GM19395 (cell line): ENCODE data around the gene PRKD3.
A peak's percentile ranks its signal among the peaks of the same experiment; 100 is the strongest.

Experiments used
- ATAC-seq: cut with Tn5 transposase; IDR thresholded peaks from one replicate; pipeline ENCODE4 v1.9.1; 2021; ENCODE audit warnings: mild to moderate bottlenecking, moderate library complexity; ENCODE audit not compliant: unreplicated experiment

Gene PRKD3

GRCh38 chr2:37324786-37325624 is at the start of gene PRKD3:
PRKD3 (minus strand) TSS chr2:37324833; CDS start chr2:37316524, 8,309 bp downstream.
- ATAC-seq = peak; percentile 70

- no peak for ATAC-seq
Measured at GRCh38 chr2:37372000-37372399, 47.4 kb upstream of the PRKD3 start.

- no peak for ATAC-seq
Measured at GRCh38 chr2:37370666-37371065, 46.0 kb upstream of the PRKD3 start.

- no peak for ATAC-seq
Measured at GRCh38 chr2:37367984-37368383, 43.4 kb upstream of the PRKD3 start.

DNA sequence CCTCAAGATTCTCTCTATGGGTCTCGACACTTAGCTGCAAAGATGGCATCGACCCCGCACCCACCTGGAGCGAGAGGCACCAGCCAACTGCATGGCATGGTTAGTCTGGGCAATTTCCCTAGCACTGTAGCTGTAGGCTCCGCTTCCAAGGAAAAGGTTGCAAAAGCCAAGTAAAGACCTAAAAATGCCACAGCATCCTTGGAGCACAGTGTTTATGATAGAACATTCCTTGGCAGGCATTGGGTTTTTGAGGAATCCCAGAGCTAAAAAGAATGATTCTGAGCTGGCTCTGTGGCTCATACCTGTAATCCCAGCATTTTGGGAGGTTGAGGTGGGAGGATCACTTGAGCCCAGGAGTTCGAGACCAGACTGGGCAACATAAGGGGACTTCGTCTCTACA is 42.7 kb upstream of the PRKD3 start:
- ATAC-seq = no peak

DNA sequence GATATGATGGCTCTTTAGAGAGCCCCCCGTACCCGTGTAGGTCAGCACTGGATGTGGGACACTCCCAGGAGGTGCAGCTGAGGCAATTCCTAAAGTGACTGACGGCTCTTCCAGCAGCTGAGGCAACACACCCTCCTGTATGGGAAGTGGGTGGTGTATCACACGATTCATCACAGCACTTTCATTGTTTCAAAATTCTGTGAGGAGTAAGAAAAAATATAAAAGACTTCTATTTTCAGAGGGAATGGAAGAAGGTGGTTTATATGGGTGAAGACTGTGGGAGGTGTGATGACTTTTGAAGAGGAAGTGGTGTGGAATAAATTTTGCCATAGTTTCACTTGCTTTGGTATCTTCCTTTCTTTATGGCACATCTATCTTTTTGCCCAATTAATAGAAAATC is 42.1 kb upstream of the PRKD3 start:
- ATAC-seq = no peak

DNA sequence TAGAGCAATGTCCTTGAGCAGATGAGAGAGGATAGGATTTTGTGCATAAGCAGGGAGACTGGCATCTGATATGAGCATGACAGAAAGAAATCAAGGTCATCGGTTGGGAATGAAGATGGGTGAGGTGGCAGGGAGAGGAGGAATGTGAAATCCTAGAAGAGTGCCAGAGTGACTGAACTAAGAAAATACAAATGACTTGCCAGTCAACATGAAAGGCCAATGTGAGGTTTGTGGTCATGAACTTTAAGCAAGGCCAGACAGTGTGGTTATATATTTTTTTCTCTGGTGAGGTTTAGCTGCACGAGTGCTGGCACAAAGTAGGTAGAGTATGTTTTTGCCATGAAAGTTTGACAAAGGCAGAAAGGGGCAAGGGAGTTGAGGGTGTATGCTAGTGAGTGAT is 41.0 kb upstream of the PRKD3 start:
- ATAC-seq = peak; percentile 77

GRCh38 chr2:37364351-37364750 is 39.7 kb upstream of the PRKD3 start:
- ATAC-seq = no peak

DNA sequence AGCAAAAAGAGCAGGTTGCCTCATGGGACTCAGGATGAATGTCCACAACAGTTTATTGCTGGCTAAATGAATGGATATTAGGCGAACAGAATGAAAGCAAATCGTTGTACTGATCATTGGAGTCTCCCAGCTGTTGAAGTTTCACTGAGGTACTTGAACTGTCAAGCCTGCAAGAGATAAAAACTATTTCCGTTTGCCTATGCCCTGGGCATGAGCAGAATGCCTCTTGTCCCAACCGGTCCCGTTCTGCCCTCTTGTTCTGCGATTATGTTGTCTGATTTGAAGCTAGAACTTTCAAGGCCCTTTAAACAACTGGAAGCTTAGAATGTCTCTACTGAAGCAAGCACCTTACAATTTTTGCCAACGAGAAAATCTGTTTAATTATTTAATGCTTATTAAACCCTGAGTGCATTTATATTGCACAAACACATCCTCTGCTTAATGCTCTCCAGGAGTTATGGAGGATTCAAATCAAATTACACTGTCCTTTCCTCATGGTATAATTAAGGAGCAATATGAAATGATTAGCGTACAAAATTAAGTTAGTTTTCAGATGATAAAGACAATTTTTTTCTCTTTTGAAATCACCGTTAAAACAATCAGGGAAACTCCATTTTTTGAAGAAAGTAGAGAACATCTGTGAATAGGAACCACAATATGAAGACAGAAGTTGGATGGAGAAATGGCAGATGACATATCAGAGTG is 37.5 kb upstream of the PRKD3 start:
- ATAC-seq = no peak

DNA sequence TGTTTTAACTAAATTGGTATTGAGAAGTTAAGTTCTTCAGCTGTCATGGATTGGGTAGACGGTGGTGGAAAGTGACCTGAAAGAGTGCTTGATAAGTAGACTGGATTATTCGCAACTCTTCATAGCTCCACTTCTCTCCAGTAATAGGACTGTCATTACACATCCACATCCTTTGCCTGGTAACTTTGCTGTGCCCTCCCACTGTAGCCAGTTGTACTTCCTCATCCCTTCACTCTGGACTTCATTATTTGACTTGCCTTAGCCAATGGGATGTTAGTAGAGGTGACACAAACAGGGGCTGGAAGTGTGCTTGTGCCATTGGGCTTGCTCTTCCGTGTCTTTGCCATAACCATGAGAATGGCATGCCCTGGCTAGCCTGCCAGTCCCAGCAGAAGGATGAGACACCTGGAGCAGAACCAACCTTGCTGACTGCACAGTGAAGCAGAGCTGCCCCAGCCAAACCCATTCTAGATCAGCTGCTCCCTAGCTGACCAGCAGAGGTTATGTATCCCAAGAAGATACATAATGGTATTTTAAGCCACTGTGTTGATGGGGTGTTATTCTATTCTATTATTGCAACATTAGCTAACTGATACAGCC is 36.7 kb upstream of the PRKD3 start:
- ATAC-seq = no peak

- no peak for ATAC-seq
Measured at GRCh38 chr2:37358466-37358865, 33.8 kb upstream of the PRKD3 start.

DNA sequence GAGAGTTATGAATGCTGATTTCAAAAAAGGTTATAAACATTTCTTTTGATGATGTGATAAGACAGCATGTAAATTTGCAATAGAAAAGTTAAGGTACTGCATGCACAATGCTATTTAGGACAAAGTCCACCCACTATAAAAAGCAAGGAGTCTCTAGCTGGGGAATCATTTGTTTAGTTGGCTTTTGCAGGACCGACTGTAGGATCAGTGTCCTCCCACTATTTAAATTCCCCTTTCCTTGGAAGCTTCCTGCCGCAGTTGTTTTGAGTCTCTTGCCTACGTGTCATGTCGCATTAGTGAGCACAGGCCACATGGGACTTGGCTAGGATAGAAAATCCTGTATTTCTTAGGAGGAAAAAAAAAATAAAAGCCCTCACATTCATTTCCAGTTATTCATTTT is 32.9 kb upstream of the PRKD3 start:
- no peak for ATAC-seq

DNA sequence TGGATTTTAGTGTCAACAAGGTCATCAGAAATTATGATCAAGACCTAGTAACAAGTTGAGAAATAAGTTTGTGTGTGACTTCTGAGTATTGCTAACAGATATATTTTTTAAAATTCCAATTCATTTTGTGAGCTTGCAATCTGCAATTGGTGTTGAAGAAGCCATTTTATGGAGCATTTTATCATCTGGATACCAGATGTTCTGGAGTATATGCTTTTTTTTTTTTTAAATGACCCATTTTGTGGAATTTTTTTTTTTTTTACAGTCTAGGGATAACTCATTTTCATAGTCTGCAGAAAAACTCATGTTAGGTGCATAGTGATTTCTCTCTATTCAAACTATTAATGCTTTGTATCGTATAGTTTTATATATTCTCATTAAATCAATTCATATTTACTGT is 32.4 kb upstream of the PRKD3 start:
- ATAC-seq = no peak

DNA sequence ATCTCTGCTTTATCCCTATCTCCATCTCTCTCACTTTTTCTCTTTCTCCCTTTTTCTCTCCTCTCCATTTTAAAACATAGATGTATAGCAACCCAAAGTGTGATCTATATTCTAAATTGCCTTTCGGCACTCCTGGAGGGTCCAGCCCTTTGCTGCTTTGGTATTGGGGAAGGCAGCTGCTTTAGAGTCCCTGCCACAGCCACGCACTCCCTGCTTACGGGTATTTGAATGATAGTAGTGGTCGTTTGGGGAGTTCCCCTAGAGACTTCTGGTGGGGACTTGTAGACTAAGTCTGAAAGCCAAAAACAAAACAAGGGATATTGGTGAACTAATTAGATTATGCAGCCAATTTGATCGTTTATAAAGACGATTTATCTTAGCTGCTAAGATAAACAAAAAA is 31.7 kb upstream of the PRKD3 start:
- no peak for ATAC-seq

DNA sequence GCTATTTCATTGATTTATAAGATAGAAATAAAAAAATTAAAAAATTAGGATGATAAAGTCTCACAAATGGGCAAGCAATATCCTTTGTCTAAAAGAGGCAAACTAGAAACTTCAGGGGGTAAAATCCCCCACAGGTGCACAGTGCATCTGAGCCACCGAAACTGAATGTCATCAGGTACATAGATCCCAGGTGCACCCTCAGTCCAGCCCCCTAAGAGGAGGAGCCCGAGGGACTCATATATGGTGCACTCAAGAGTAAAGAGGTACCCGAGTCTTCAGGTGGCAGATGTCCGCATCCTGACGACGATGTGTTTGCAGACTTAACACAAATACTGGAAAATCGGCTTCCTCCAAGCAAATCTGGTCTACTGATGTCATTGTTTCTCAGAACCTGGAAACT is 31.1 kb upstream of the PRKD3 start:
- ATAC-seq = no peak

- no peak for ATAC-seq
Measured at GRCh38 chr2:37354531-37354930, 29.9 kb upstream of the PRKD3 start.

- ATAC-seq = no peak
Measured at GRCh38 chr2:37350034-37350433, 25.4 kb upstream of the PRKD3 start.

DNA sequence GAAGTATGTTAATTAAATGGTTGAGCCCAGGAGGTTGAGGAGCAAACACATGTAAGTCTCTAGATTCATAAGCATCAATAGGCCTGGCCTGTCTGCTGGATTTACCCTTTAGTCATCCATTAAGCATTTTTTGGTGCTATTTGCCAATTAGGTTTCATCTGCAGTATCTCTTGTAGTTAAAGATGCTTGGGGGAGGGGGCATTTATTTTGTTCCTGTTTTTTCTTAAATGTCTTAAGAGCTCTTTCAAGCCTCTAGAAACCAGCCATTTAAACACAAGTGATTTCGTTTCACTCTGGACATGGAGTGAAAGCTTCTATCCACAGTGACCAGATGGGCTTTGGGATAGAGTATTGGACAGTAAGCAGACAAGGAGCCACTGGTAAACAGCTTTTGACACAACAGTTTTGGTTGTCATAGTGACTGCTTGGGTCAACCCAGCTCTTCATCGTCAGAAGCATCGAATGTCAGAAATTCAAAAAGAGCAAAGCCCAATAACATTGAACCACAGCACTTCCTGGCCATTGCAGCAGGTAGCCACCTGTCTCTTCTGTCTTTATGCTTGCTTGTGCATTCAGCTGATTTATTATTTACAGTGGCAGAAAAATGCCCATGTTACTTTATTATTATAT is 24.7 kb upstream of the PRKD3 start:
- ATAC-seq = no peak

GRCh38 chr2:37348155-37348554 is 23.5 kb upstream of the PRKD3 start:
- ATAC-seq = no peak

GRCh38 chr2:37344453-37345361 is 20.1 kb upstream of the PRKD3 start, which contains the start of gene QPCT:
QPCT (plus strand) TSS chr2:37344630; CDS start chr2:37344732, 102 bp downstream.
- peak; percentile 64 for ATAC-seq
